Activated gamma-delta T cell (primary cell): Measurements from ENCODE around the gene SURF1.
"Not testable (repeated sequence)": the region's sequence is repeated elsewhere in the genome, so short reads cannot be mapped to it uniquely, and the experiment has no call there.

ENCODE experiments used
- DNase-seq: peaks from one replicate; lab custom pipeline; 2025; lab: John Stamatoyannopoulos, UW

Gene SURF1

GRCh38 chr9:133384736-133385321, 28.5 kb upstream of the SURF1 start:
- no peak for DNase-seq

- DNase-seq = no peak
Measured at GRCh38 chr9:133383438-133383837, 27.2 kb upstream of the SURF1 start.

GRCh38 chr9:133382507-133383141, 26.3 kb upstream of the SURF1 start:
- DNase-seq = no peak

GRCh38 chr9:133380734-133381133, 24.4 kb upstream of the SURF1 start:
- no peak for DNase-seq

GRCh38 chr9:133379153-133380086, 23.1 kb upstream of the SURF1 start:
- DNase-seq = no peak

GRCh38 chr9:133378408-133378962, 22.2 kb upstream of the SURF1 start:
- no peak for DNase-seq

GRCh38 chr9:133377721-133378216, 21.5 kb upstream of the SURF1 start:
- DNase-seq = no peak

- not testable (repeated sequence) for DNase-seq
Measured at GRCh38 chr9:133377280-133377679, 21.0 kb upstream of the SURF1 start.

- DNase-seq = peak; percentile 92
Measured at GRCh38 chr9:133375724-133376654, 19.7 kb upstream of the SURF1 start, which contains the start of the genes STKLD1 and SURF4. Gene STKLD1 (plus strand): TSS chr9:133376366. CDS start chr9:133376474, 108 bp downstream. Gene SURF4 (minus strand): TSS chr9:133376060. CDS start chr9:133375969, 91 bp downstream.

- DNase-seq = peak; percentile 33
Measured at GRCh38 chr9:133375116-133375723, 18.9 kb upstream of the SURF1 start.

- no peak for DNase-seq
Measured at GRCh38 chr9:133374612-133375115, 18.4 kb upstream of the SURF1 start.

- DNase-seq = no peak
Measured at GRCh38 chr9:133372144-133372543, 15.9 kb upstream of the SURF1 start.

- peak; percentile 25 for DNase-seq
Measured at GRCh38 chr9:133371261-133371711, 15.0 kb upstream of the SURF1 start.

- DNase-seq = no peak
Measured at GRCh38 chr9:133370685-133371084, 14.4 kb upstream of the SURF1 start.

- DNase-seq = peak; percentile 22
Measured at GRCh38 chr9:133369933-133370332, 13.6 kb upstream of the SURF1 start.

GRCh38 chr9:133369422-133369821, 13.1 kb upstream of the SURF1 start:
- DNase-seq = no peak

- no peak for DNase-seq
Measured at GRCh38 chr9:133368249-133368881, 12.1 kb upstream of the SURF1 start.

- no peak for DNase-seq
Measured at GRCh38 chr9:133367778-133368177, 11.5 kb upstream of the SURF1 start.

GRCh38 chr9:133367221-133367620, 10.9 kb upstream of the SURF1 start:
- no peak for DNase-seq

GRCh38 chr9:133366435-133366834, 10.1 kb upstream of the SURF1 start:
- DNase-seq = no peak
